ENCODE results near the gene ADAP1.
"Not testable (repeated sequence)": the region's sequence is repeated elsewhere in the genome, so short reads cannot be mapped to it uniquely, and the experiment has no call there.

ADAP1 gene

DNA sequence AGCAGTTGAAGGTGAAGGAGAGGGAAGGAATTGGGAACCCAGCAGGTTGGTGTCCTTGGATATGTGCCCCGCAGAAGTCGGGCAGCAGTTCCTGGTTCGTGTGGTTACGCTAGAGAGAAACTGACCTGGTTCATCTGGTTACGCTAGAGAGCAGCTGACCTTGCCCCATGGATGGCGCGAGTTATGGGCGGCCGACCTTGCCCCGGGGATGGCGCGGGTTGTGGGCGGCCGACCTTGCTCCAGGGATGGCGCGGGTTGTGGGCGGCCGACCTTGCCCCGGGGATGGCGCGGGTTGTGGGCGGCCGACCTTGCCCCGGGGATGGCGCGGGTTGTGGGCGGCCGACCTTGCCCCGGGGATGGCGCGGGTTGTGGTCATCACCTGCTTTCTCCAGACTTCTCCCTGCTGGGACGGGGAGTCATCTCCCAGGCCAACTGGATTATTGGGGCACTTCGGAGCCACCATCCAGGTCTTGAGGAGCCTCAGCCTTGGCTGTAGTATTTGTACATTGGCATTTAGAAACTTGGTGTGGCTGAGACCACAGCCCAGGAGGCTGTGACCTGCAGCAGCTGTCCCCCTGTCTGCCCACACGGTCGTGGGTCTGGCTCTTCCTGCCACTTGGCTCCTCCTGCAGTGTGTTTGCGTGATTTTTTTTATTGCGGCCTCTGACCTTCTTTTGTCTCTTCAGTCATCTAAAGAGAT is 72.0 kb downstream of the ADAP1 start:
- no peak for DNase-seq
- in situ Hi-C loops (cut with HindIII; ENCODE audit: low pct_ligation_motif_present, low pct_unique_long_range_greater_than_20kb, low sequenced_read_pairs), result no loop called here

- DNase-seq, result no peak
- in situ Hi-C loops (cut with HindIII; ENCODE audit: low pct_ligation_motif_present, low pct_unique_long_range_greater_than_20kb, low sequenced_read_pairs), result no loop called here
These were observed 72.8 kb downstream of the ADAP1 start for GRCh38 chr7:881441-882234.

DNA sequence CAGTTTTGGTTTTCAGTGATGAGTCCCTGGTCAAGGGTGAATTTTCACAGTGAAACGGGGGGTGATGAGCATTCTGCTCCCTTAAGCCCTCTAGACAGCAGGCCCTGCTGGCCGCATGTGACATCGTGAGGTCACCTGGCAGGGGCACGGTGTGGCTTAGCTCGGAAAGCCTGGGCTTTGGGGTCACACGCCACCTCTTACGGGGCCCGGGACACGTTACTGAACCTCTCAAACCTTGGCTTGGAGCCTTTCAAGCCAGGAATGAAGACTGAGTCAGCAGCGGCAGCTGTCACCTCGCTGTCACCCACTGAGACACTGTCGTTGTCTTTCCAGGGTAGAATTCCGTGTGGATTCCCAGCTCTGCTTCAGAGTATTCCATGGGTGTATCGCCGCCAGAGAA is 74.0 kb downstream of the ADAP1 start:
- in situ Hi-C loops (cut with HindIII; ENCODE audit: low pct_ligation_motif_present, low pct_unique_long_range_greater_than_20kb, low sequenced_read_pairs), result no loop called here
- DNase-seq, result no peak

- no peak for DNase-seq
- in situ Hi-C loops (cut with HindIII; ENCODE audit: low pct_ligation_motif_present, low pct_unique_long_range_greater_than_20kb, low sequenced_read_pairs), result no loop called here
These were observed 74.8 kb downstream of the ADAP1 start for GRCh38 chr7:879706-880105.

- no peak for DNase-seq
- in situ Hi-C loops (cut with HindIII; ENCODE audit: low pct_ligation_motif_present, low pct_unique_long_range_greater_than_20kb, low sequenced_read_pairs), result no loop called here
These were observed 75.4 kb downstream of the ADAP1 start for GRCh38 chr7:879093-879492.

DNA sequence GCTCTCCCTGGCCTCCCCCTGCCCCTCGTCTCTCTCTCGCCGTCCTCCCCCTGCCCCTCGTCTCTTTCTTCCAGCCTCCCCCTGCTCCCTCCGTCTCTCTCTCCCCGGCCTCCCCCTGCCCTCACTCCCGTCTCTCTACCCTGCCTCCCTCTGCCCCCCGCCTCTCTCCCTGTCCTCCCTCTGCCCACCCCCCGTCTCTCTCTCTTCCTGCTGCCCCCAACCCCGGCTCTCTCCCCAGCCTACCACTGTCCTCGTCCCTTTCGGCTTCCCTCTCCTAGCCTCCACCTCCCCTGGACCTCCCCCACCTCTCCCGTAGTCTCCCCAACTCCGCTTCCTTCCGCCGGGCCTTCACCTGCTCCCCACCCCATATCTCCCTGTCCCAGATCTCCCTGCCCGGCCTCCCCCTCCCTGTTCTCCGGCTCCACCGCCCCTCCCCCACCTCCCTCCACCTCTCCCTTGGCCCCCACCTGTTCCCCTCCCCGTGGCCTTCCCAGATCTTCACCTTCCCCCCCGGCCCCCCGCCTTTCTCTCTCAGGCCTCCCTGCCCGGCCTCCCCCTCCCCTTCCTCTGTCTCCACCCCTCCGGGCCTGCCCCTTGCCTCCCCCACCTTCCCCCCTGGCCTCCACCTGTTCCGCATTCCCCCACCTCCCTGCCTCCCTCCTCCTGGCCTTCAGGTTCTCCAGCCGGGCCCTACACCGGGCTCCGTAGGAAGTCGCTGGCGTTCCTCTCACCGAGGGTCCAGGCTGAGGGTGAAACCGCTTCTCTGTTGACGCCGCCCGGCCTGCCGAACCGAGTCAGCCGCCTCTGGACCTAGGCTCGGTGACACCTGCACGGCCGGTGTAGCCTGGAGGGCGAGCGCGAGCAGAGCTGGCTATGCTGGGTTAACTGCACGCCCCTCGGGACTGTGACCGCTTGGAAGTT is 76.9 kb downstream of the ADAP1 start:
- peak; percentile 37 for DNase-seq

DNA sequence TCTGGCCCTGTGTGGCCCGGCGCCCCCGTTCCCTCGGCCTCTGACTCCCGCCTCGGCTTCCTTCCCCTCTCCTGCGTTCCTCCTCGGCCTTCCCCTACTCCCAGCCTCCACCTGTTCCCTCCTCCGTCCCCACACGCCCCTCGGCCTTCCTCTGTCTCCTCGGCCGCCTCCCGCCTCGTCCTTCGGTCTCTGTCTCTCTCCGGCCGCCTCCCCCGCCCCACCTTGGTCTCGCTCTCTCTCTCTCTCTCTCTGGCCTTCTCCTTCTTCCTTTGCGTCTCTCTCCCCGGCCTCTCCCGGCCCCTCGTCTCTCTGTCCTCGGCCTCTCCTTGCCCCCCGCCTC is 77.5 kb downstream of the ADAP1 start:
- peak; percentile 49 for DNase-seq
- in situ Hi-C loops (cut with HindIII; ENCODE audit: low pct_ligation_motif_present, low pct_unique_long_range_greater_than_20kb, low sequenced_read_pairs), result no loop called here

More for the DNA sequence above, 76.9 kb downstream of the ADAP1 start:
- in situ Hi-C loops (cut with HindIII; ENCODE audit: low pct_ligation_motif_present, low pct_unique_long_range_greater_than_20kb, low sequenced_read_pairs), result no loop called here

- DNase-seq, result peak; percentile 98
- in situ Hi-C loops (cut with HindIII; ENCODE audit: low pct_ligation_motif_present, low pct_unique_long_range_greater_than_20kb, low sequenced_read_pairs), result no loop called here
These were observed 78.2 kb downstream of the ADAP1 start, which contains the start of gene GET4 for GRCh38 chr7:876077-876971. TSS of gene GET4 (plus strand) at chr7:876554. CDS start at chr7:876646, 92 bp downstream.

- no peak for DNase-seq
- in situ Hi-C loops (cut with HindIII; ENCODE audit: low pct_ligation_motif_present, low pct_unique_long_range_greater_than_20kb, low sequenced_read_pairs), result no loop called here
These were observed 78.9 kb downstream of the ADAP1 start for GRCh38 chr7:875476-876076.

- DNase-seq, result no peak
- in situ Hi-C loops (cut with HindIII; ENCODE audit: low pct_ligation_motif_present, low pct_unique_long_range_greater_than_20kb, low sequenced_read_pairs), result no loop called here
These were observed 79.4 kb downstream of the ADAP1 start for GRCh38 chr7:875051-875450.

DNA sequence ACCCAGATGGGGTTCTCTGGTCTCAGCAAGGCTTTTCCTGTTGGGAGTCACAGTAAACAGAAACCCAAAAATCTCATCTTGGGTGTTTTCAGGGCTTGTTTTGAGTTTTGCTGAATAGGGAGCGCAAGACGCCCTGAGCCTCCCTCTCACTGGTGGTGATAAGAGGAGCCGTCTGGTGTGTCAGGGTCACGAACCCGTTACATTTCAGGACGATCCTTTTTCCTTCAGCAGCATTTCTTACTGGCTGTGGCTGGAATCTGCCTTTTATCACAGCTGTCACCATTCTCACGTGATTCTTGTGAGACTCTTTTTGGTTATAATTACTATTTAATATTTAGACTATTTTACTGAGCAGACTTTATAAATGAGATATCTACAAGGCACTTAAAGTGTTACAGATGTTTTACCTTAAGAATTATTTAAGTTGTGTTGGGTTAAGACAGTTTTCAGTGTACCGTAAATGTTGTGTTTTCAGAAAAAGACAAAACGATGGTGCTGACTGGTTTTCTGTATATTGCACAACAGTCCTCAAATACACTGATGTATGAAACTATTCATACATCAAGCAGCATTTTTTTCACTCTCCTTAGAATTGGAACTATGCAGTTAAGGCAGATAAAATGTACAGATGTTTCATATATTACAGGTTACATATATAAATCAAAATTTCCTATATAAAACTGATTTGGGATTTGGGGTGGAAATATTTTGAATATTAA is 80.3 kb downstream of the ADAP1 start:
- in situ Hi-C loops (cut with HindIII; ENCODE audit: low pct_ligation_motif_present, low pct_unique_long_range_greater_than_20kb, low sequenced_read_pairs), result no loop called here
- no peak for DNase-seq

DNA sequence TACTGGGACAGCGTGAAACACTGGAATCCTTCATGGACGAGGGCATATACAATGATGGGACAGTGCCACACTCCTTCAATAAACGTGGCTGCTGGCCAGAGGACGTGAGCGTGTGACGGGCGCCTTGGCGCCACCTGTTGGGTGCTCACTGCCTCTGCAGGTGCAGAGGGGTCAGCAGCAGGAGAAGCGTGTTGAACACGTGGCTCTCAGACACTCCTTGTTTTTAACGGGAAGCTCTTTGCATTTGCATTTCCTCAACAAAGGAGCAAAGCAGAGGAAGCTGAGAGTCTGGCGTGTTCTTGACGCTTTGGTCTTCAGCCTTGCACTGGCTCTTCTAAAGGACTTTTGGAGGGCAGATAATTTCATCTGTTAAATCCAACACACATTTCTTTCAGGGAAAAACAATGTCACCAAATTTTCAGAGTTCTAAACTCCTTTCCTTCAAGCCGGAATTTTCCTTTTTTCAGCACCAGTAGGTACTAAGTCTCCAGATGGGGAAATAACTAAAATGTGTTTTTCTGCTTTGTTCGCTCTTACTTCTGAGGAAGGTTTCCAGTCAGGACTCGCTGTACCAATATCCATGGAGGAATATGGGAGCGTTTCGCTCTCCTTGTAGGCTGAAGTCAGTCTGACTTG is 81.0 kb downstream of the ADAP1 start:
- DNase-seq, result peak; percentile 87
- in situ Hi-C loops (cut with HindIII; ENCODE audit: low pct_ligation_motif_present, low pct_unique_long_range_greater_than_20kb, low sequenced_read_pairs), result no loop called here

- DNase-seq; in situ Hi-C loops (cut with HindIII; ENCODE audit: low pct_ligation_motif_present, low pct_unique_long_range_greater_than_20kb, low sequenced_read_pairs): not testable (repeated sequence)
These were observed 81.8 kb downstream of the ADAP1 start for GRCh38 chr7:872685-873084.

DNA sequence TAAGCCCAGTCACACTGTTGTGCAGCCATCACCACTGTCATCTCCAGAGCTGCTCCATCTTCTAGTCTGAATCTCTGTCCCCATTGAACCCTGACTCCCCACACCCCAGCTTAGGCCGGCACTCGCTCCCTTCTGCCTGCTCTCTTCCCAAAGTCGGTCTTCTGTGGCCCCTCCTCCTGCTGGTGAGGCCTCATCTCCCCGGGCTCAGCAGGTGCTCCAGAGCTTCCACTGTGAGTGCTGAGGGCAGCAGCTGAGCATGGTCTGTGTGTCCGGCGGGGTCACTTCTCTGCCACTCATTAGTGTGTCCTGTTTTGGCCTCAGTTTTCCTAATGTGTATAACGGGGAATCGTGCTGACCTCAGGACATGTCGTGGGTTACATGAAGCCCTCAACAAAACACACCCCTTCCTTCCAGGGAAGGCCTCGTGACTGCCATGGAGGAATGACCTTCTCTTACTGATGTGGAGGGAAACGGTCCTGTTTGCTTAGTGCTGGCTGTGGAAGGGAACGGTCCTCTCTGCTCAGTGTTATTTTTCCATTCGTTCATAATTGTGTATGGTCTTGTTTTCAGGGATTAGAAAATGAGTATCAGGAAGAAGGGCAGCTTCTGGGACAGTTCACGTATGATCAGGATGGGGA is 82.5 kb downstream of the ADAP1 start:
- in situ Hi-C loops (cut with HindIII; ENCODE audit: low pct_ligation_motif_present, low pct_unique_long_range_greater_than_20kb, low sequenced_read_pairs), result no loop called here
- DNase-seq, result no peak

DNA sequence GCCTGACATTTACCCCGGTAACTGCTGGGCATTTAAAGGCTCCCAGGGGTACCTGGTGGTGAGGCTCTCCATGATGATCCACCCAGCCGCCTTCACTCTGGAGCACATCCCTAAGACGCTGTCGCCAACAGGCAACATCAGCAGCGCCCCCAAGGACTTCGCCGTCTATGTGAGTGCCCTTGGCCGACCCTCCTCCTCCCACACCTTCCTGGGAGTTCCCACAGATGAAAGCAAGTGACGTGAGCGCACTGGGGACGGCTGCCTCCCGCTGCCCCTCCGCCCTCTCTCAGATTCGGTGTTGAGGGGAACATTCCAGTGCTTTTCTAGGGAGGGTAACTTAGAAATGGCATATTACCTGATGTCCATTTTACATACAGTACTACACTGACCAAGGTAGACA is 85.1 kb downstream of the ADAP1 start:
- in situ Hi-C loops (cut with HindIII; ENCODE audit: low pct_ligation_motif_present, low pct_unique_long_range_greater_than_20kb, low sequenced_read_pairs), result no loop called here
- no peak for DNase-seq

DNA sequence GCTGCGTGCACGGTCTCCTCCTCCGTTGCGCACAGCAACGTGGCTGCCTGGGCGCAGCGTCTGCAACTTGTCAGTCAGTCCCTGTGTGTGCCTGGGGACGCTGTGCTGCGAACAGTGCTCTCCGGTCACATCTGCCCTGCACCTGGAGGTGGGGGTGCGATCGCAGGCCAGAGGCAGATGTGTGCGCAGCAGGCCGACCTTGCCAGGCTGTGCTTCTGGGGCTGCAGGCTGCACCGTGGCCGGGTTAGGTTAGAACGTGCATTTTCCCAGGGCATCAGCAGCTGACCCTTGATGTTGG is 86.3 kb downstream of the ADAP1 start:
- no peak for DNase-seq
- in situ Hi-C loops (cut with HindIII; ENCODE audit: low pct_ligation_motif_present, low pct_unique_long_range_greater_than_20kb, low sequenced_read_pairs), result no loop called here

Measured in ACHN (cell line).